WERI-Rb-1 (cell line): Measurements from ENCODE around the gene TMEM255B.
"Not testable (repeated sequence)": the region's sequence is repeated elsewhere in the genome, so short reads cannot be mapped to it uniquely, and the experiment has no call there.

Experiments
- DNase-seq: peaks from one replicate; pipeline ENCODE4 v3.0.0-alpha.2; 2020
- H3K27ac ChIP-seq: fragments of 250-450 bp; sonication (Bioruptor Pico); 2 replicates; pipeline ENCODE4 v1.5.1; 2020; ENCODE audit warnings: mild to moderate bottlenecking, moderate library complexity
- H3K27me3 ChIP-seq: fragments of 250-450 bp; sonication (Bioruptor Pico); 2 replicates; pipeline ENCODE4 v1.5.1; 2021; ENCODE audit warnings: mild to moderate bottlenecking, low read depth, moderate library complexity; ENCODE audit not compliant: insufficient read depth, severe bottlenecking
- H3K36me3 ChIP-seq: fragments of 250-450 bp; sonication (Bioruptor Pico); 2 replicates; pipeline ENCODE4 v1.5.1; 2020; ENCODE audit warnings: mild to moderate bottlenecking, moderate library complexity
- H3K4me3 ChIP-seq: 2 replicates; pipeline ENCODE4 v1.5.1; 2011; ENCODE audit warnings: low read depth, mild to moderate bottlenecking, control low read depth, low read length
- H3K9me3 ChIP-seq: fragments of 250-450 bp; sonication (Bioruptor Pico); 2 replicates; pipeline ENCODE4 v1.5.1; 2021; ENCODE audit warnings: mild to moderate bottlenecking, moderate library complexity; ENCODE audit not compliant: severe bottlenecking
- TF ChIP-seq, protein P1 (sequence below): IDR thresholded peaks from 2 replicates; pipeline ENCODE4 v1.5.1; 2011; ENCODE audit warnings: low read depth, mild to moderate bottlenecking, control low read depth, inconsistent platforms, low read length

TMEM255B gene

DNA sequence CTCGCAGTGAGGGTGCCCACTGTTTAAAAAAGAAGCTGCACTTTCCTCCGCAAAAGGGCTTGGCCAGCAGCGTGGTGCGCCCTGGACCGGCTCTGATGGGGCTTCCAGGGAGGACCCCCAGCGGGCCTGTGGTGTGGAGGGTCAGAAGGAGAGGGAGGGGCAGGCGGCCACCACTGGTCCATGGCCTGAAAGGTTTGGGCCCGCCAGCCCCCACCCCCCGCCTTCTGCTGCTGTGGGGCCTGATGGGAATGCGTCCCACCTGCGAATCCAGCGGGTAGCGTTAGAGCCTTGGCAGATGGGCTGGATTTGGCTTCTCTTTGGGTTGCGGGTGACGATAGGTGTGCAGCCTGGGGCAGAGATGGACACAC, 34.7 kb downstream of the TMEM255B start:
- no peaks in the 10 kb centered on the region for H3K9me3 ChIP-seq
- TF ChIP-seq, protein P1, sequence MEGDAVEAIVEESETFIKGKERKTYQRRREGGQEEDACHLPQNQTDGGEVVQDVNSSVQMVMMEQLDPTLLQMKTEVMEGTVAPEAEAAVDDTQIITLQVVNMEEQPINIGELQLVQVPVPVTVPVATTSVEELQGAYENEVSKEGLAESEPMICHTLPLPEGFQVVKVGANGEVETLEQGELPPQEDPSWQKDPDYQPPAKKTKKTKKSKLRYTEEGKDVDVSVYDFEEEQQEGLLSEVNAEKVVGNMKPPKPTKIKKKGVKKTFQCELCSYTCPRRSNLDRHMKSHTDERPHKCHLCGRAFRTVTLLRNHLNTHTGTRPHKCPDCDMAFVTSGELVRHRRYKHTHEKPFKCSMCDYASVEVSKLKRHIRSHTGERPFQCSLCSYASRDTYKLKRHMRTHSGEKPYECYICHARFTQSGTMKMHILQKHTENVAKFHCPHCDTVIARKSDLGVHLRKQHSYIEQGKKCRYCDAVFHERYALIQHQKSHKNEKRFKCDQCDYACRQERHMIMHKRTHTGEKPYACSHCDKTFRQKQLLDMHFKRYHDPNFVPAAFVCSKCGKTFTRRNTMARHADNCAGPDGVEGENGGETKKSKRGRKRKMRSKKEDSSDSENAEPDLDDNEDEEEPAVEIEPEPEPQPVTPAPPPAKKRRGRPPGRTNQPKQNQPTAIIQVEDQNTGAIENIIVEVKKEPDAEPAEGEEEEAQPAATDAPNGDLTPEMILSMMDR = no peak
- H3K36me3 ChIP-seq = no peaks in the 10 kb centered on the region
- DNase-seq = no peak
- H3K4me3 ChIP-seq = no peak overlapping the region
- H3K27me3 ChIP-seq = no peaks in the 10 kb centered on the region
- H3K27ac ChIP-seq = no peak overlapping the region

DNA sequence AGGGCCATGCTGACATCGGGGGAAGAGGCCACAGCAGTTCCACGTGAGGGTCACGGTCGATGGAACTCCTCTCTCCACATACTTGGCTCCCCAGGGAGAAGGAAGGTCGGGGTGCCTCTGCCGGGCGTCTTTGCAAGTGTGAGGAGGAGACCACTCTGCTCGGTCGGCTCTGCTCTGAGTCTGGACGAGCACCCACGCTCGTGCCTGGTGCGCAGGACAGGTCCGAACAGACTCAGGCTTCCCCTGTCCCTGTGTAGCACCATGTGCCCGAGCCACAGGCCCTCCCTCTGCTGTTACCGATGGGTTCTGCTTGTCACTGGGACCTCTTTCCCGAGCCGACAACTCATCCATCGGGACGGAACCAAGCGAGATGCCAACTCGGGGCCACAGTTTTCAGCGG, 35.1 kb downstream of the TMEM255B start:
- no peaks in the 10 kb centered on the region for H3K36me3 ChIP-seq
- H3K27me3 ChIP-seq = no peaks in the 10 kb centered on the region
- H3K27ac ChIP-seq = no peak overlapping the region
- no peak overlapping the region for H3K4me3 ChIP-seq
- TF ChIP-seq, protein P1 = no peak
- no peaks in the 10 kb centered on the region for H3K9me3 ChIP-seq
- DNase-seq = no peak

GRCh38 chr13:113794764-113795173, 35.7 kb downstream of the TMEM255B start:
- no peak overlapping the region for H3K27ac ChIP-seq

DNA sequence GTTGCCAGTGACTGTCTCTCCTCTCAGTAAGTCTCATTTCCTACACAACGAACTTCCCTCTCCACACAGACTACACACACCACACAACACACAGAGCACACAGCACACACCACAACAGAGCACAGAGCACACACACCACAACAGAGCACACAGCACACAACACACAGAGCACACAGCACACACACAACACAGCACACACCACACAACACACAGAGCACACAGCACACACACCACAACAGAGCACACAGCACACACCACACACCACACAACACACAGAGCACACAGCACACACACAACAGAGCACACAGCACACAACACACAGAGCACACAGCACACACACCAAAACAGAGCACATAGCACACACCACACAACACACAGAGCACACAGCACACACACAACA, 36.3 kb downstream of the TMEM255B start:
- H3K4me3 ChIP-seq, H3K27me3 ChIP-seq, H3K27ac ChIP-seq, DNase-seq, H3K9me3 ChIP-seq, H3K36me3 ChIP-seq: not testable (repeated sequence)

More at GRCh38 chr13:113794764-113795173, 35.7 kb downstream of the TMEM255B start:
- no peak for DNase-seq
- no peaks in the 10 kb centered on the region for H3K9me3 ChIP-seq
- H3K36me3 ChIP-seq = no peaks in the 10 kb centered on the region
- no peak overlapping the region for H3K4me3 ChIP-seq
- TF ChIP-seq, protein P1 = no peak
- no peaks in the 10 kb centered on the region for H3K27me3 ChIP-seq

DNA sequence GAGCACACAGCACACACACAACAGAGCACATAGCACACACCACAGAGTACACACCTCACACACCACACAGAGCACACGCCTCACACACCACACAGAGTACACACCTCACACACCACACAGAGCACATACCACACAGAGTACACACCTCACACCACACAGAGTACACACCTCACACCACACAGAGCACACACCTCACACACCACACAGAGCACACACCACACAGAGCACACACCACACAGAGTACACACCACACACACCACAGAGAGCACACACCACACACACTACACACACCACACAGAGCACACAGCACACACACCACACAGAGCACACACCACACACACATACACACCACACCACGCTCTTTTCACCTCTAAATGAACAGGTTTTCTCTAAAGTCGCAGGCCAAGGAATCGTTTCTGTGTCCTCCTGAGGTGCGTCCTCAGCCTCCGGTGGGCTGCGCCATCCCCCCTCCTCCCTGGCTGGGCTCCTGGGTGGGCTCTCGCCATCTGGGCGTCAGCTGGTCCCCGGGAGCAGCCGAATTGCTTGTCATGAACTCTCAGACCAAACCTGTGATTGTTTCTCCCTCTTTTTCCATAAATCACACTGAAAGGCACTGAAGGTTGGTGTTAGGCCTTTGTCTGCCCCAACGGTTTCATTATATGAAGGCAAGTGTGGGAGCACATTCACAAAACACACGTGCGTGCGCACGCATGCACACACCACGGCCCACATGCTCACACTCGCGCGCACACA, 37.4 kb downstream of the TMEM255B start:
- DNase-seq = no peak
- H3K27ac ChIP-seq = no peak overlapping the region
- H3K9me3 ChIP-seq = no peaks in the 10 kb centered on the region
- no peak overlapping the region for H3K4me3 ChIP-seq
- no peaks in the 10 kb centered on the region for H3K27me3 ChIP-seq
- H3K36me3 ChIP-seq = no peaks in the 10 kb centered on the region
- TF ChIP-seq, protein P1 = no peak

DNA sequence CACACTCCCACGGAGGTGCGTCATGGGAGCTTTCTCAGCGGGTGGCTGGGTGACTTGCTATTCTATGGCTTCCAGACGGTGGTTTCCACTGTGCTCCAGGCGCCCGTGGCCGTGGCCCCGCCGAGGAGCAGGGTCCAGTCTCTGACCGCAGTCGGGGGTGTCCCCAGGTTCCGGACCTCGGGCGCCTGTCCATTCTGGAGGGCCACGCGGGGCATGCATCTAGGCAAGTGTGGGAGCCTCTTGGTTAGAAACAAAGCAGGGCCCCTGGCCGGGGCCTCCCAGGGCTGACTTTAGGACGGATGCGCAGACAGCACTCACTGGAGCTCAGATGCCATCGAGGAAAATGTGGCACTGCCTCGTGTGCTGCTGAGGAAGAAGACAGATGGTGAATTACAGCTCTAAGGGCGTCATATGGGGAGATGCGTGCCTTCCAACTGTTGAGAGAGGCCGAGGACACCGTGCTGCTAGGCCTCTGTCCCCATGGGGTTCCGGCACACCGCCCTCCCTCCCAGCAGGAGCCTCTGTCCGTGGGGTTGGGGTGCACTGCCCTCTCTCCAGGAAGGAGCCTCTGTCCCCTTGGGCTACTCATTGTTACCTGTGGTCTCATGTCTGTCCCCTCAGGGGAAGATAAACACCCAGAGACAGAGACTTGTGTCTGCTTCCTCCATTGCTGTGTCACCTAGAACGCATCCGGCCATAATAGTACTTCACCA, 38.1 kb downstream of the TMEM255B start:
- Histone ChIP-seq H3K27ac (no peak overlapping the region), H3K4me3 (no peak overlapping the region), H3K36me3 (no peaks in the 10 kb centered on the region), H3K9me3 (no peaks in the 10 kb centered on the region), H3K27me3 (no peaks in the 10 kb centered on the region)
- no peak for DNase-seq
- TF ChIP-seq, protein P1 = no peak
